GM12875 (cell line): ENCODE data around the gene NDEL1.

Source experiments
- H3K4me3 ChIP-seq: one replicate; pipeline ENCODE4 v1.5.1; 2011; ENCODE audit warnings: low read depth, low read length, control low read depth
- TF ChIP-seq, protein P1 (sequence below): IDR thresholded peaks from 2 replicates; pipeline ENCODE4 v1.5.1; 2011; ENCODE audit warnings: low read depth, mild to moderate bottlenecking, control low read depth, inconsistent platforms, low read length, moderate library complexity, borderline replicate concordance; ENCODE audit not compliant: insufficient read depth

NDEL1 gene

DNA sequence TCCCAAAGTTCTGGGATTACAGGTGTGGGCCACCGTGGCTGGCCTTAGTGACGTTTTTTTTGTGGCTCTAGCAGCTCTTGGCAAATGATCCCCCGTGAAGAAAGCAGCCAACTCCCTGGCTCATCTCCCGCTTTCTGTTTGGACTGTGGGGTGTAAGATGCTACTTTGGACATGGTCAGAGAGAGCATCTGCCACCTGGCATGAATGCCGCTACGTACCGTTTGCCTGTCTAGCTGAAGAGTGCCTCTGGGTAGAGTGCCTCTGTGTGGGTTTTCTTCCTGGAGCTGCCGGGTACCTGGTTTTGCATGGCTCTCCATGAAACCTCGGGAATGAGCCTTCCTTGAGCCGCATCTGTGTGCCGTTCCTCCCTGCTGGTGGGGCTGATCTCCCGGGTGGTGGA is 34.3 kb downstream of the NDEL1 start:
- H3K4me3 ChIP-seq = no peak overlapping the region
- TF ChIP-seq, protein P1, sequence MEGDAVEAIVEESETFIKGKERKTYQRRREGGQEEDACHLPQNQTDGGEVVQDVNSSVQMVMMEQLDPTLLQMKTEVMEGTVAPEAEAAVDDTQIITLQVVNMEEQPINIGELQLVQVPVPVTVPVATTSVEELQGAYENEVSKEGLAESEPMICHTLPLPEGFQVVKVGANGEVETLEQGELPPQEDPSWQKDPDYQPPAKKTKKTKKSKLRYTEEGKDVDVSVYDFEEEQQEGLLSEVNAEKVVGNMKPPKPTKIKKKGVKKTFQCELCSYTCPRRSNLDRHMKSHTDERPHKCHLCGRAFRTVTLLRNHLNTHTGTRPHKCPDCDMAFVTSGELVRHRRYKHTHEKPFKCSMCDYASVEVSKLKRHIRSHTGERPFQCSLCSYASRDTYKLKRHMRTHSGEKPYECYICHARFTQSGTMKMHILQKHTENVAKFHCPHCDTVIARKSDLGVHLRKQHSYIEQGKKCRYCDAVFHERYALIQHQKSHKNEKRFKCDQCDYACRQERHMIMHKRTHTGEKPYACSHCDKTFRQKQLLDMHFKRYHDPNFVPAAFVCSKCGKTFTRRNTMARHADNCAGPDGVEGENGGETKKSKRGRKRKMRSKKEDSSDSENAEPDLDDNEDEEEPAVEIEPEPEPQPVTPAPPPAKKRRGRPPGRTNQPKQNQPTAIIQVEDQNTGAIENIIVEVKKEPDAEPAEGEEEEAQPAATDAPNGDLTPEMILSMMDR = no peak

DNA sequence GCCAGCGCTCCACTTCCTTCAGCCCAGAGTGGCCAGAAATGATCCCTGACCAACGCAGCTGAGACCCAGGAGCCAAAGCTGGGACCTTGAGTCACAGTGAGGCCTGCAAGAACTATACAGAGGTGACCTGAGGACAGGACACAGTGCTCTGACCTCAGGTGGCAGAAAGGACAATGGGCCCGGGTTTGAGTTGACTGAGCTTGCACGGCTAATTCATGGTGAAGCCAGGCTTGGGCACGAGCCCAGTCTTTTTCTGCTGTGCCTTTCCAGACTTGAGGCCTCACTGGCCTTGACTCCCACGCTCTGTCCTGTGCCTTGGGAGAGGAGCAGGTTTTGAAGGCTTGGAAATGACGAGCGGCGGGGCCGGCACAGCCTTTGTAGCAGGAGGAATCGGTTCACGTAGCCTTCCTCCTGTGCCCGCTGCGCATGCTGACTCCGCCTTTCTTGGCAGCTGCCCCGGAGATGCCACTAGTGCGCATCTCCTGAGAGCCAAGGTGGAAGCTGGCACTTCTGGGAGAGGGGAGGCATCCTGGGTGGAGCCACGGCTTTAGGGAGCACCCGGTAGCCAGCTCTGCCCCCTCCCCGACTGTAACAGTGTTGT is 34.9 kb downstream of the NDEL1 start:
- TF ChIP-seq, protein P1 = no peak
- no peak overlapping the region for H3K4me3 ChIP-seq

DNA sequence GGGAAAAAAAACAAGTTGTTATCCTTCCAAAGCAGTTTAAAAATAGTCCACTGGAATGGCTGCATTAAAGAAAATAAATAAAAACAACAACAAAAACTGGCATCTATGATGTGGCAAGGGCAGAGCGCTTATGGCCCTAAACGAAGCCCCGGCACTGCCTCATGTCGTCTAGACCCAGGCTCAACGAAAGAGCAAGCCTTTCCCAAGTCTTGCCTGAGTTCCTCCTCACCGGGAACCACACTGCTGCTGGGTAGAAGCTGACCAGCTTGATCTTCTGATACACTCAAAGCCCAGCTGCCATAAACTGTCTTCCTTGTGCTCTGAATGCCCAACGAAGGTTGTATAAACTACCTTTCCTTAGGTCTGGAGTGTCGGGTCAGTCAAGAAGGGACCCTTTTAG is 37.0 kb downstream of the NDEL1 start:
- no peak overlapping the region for H3K4me3 ChIP-seq

DNA sequence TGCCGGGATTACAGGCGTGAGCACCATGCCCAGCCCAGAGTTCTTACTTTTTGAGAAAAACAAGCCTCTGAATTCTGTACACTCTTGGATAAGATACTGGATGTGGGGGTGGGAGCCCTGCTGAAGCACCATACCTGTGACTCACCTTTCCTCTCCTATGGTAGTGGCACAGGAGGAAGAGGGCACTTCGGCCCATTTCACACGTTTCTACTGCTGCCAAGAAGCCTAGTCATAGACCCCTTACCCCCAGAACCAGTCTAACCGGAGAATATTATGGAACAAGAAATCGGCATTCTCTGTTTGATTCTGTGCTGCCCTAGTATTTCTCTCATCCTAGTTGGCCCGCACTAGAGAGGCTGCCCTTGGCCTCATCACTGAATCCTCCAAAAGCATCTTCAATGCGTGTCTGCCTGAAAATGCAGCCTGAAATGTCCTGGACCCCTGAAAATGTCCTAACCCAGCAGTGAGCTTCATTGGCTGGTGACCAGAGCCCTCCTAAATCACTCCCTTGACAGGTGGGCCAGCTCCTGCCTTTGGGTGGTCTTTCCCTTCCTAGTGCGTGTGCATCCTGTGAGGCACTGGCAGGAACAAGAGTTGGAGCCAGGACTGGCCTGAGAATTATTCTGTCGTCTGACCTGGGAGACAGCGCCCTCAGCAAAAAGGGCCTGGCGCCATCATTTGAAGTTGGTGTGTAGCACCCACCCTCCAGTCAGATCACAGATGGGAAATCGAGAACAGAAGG is 37.9 kb downstream of the NDEL1 start:
- TF ChIP-seq, protein P1 = no peak

More for the DNA sequence above, 37.0 kb downstream of the NDEL1 start:
- TF ChIP-seq, protein P1 = no peak

DNA sequence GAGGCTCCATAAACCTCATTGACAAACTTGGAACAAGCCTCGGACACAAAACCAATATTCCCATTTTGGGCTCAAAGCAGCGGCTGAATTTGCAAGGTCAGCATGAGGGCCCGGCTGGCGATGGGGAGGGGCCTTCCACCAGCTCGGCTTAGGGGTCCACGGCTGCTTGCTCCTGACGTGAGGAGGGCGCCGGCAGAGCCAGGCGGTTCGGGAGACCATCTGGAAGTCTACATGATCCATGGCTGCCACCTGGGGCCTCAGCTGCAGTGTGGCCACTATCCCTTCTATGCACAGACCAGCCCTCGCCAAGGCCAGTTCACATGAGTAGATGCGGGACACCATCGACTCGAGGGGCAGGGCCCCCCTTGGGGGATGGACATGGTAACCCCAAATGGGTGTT is 39.1 kb downstream of the NDEL1 start:
- H3K4me3 ChIP-seq = no peak overlapping the region
- TF ChIP-seq, protein P1 = no peak

More for the DNA sequence above, 37.9 kb downstream of the NDEL1 start:
- no peak overlapping the region for H3K4me3 ChIP-seq

DNA sequence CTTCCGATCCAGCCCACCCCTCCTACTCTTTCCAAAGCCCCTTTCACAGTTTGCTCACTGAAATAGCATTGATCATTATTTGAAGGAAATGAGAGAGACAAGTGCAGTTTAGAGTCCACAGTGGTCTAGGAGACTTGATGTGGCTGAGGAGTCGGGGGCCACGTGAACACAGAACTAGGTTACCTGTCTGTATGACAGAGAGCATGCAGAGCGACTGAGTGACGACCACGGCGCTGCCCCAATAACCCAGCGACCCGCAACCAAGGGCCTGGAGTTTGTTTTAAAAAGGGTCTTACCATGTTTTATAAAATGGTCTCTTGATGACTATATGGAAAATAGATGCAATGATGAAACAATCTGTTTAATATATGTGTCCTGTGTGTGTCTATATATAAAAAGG is 39.5 kb downstream of the NDEL1 start:
- TF ChIP-seq, protein P1 = no peak
- H3K4me3 ChIP-seq = no peak overlapping the region

DNA sequence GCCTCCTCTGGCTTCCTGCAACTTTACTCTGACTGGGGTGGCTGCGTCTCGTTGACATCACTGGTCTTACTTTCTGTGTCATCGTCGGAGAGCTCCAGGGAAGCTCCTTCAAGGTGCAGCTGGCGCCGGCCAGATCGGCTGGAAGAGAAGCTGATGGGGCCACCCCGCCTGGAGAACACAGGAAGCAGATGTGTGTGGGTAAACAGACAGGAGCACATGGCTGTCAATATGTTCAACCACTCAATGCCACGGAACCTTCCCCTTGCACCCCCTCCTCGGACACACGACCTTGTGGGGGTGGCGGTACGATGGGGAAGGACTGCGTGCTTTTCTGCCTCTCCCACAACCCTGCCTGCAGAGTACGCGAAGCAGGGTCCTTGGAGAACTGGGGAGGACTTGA is 40.1 kb downstream of the NDEL1 start:
- TF ChIP-seq, protein P1 = no peak
- H3K4me3 ChIP-seq = no peak overlapping the region
